Astrocyte (in vitro differentiated cells and primary cell): Measurements from ENCODE around the gene HAUS3. TPM values are rescaled to one million over a fixed set of nuclear protein-coding genes. Genes with fewer than 3 reads are reported as not detected.

Experiments
- DNase-seq: peaks from one replicate; pipeline ENCODE4 v3.0.0-alpha.2; 2010; ENCODE audit warnings: low read depth
- FAIRE-seq: peaks from 2 replicates; lab custom pipeline; 2011; peaks lifted over from hg19 to GRCh38; lab: Jason Lieb, UNC
- H2AFZ ChIP-seq: 2 replicates; pipeline ENCODE4 v1.6.0; 2012; ENCODE audit warnings: low read depth, low read length, inconsistent platforms
- H3K27ac ChIP-seq: 2 replicates; pipeline ENCODE4 v1.5.1; 2011; ENCODE audit warnings: low read depth, low read length, inconsistent platforms
- H3K27me3 ChIP-seq: 2 replicates; pipeline ENCODE4 v1.6.0; 2011; ENCODE audit warnings: low read length, inconsistent platforms; ENCODE audit not compliant: insufficient read depth
- H3K36me3 ChIP-seq: 2 replicates; pipeline ENCODE4 v1.5.1; 2011; ENCODE audit warnings: low read length, inconsistent platforms; ENCODE audit not compliant: insufficient read depth
- H3K4me1 ChIP-seq: 2 replicates; pipeline ENCODE4 v1.5.1; 2011; ENCODE audit warnings: low read length, inconsistent platforms; ENCODE audit not compliant: insufficient read depth
- H3K4me2 ChIP-seq: 2 replicates; pipeline ENCODE4 v1.6.0; 2012; ENCODE audit warnings: low read length, inconsistent platforms
- H3K4me3 ChIP-seq: 2 replicates; pipeline ENCODE4 v1.5.1; 2011; ENCODE audit warnings: low read depth, mild to moderate bottlenecking, low read length, inconsistent platforms; ENCODE audit not compliant: insufficient read depth
- H3K79me2 ChIP-seq: 2 replicates; pipeline ENCODE4 v1.6.0; 2012; ENCODE audit warnings: mild to moderate bottlenecking, low read length, inconsistent platforms; ENCODE audit not compliant: insufficient read depth
- H3K9ac ChIP-seq: 2 replicates; pipeline ENCODE4 v1.6.0; 2012; ENCODE audit warnings: mild to moderate bottlenecking, low read length, inconsistent platforms
- H3K9me3 ChIP-seq: 2 replicates; pipeline ENCODE4 v1.5.1; 2012; ENCODE audit warnings: low read depth, mild to moderate bottlenecking, low read length, inconsistent platforms; ENCODE audit not compliant: insufficient read depth
- H4K20me1 ChIP-seq: 2 replicates; pipeline ENCODE4 v1.6.0; 2012; ENCODE audit warnings: low read length, inconsistent platforms; ENCODE audit not compliant: insufficient read depth
- H3K27ac Mint-ChIP-seq: one replicate; pipeline ENCODE4 v1.8.0; 2021; ENCODE audit warnings: mild to moderate bottlenecking, mixed read lengths; ENCODE audit not compliant: unreplicated experiment
- H3K27me3 Mint-ChIP-seq: one replicate; pipeline ENCODE4 v1.8.0; 2021; ENCODE audit warnings: low read depth, mixed read lengths; ENCODE audit not compliant: unreplicated experiment
- H3K36me3 Mint-ChIP-seq: one replicate; pipeline ENCODE4 v1.8.0; 2021; ENCODE audit warnings: low read depth, mixed read lengths; ENCODE audit not compliant: unreplicated experiment
- H3K4me1 Mint-ChIP-seq: one replicate; pipeline ENCODE4 v1.8.0; 2021; ENCODE audit warnings: low read depth, mixed read lengths; ENCODE audit not compliant: unreplicated experiment
- H3K4me3 Mint-ChIP-seq: one replicate; pipeline ENCODE4 v1.8.0; 2021; ENCODE audit warnings: mild to moderate bottlenecking, moderate library complexity, mixed read lengths; ENCODE audit not compliant: unreplicated experiment
- H3K9me3 Mint-ChIP-seq: one replicate; pipeline ENCODE4 v1.8.0; 2021; ENCODE audit warnings: mild to moderate bottlenecking, mixed read lengths; ENCODE audit not compliant: unreplicated experiment
- EZH2 ChIP-seq: IDR thresholded peaks from 2 replicates; pipeline ENCODE4 v1.6.1; 2012; ENCODE audit warnings: mild to moderate bottlenecking, low read length, inconsistent platforms; ENCODE audit not compliant: insufficient read depth
- total RNA-seq: library from RNA; stranded (reverse); gene quantifications from 2 replicates; pipeline ENCODE4 v1.2.1, GENCODE V29; 2021
- TF ChIP-seq, protein P1 (sequence below): IDR thresholded peaks from 2 replicates; pipeline ENCODE4 v1.5.1; 2011; ENCODE audit warnings: low read depth, mild to moderate bottlenecking, inconsistent platforms, low read length, moderate library complexity; ENCODE audit not compliant: insufficient read depth

HAUS3 gene
- total RNA-seq, 1 donor from 2014 or later: 10.7 TPM

DNA sequence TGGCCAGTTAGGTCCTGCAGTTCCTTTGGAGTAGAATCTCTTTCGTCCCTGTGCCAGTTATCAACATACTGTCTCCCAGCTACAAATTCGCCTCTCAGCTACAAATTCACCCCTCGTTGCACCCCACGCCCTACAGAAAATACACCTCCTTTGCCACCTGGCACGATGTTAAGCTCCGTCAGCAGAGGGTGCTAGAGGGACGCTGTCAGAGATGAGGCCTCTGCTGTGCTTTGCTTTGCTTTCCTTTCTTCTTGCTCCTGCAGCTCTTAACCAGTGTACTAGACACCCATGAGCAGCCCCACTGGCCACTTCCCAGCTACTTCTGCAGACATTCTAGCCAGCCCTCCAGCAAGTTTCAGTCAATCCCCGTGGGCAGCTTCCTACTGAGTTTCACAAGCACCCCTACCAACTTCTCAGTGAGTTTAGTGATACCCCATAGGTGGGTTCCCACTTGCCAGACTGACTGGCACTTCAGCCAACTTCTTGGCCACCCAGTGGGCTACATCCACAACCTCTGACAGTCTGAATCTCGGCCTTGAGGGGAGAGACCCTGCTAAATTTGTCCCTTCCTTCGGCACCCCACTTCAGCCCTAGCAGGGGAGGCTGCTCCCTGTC is 21.8 kb downstream of the HAUS3 start:
- Histone ChIP-seq H3K4me3 (no peak overlapping the region), H3K9ac (no peak overlapping the region), H3K4me1 (peaks cover 4% of the 10 kb centered on the region), H2AFZ (no peak overlapping the region), H3K4me2 (no peak overlapping the region), H3K36me3 (peaks cover 2% of the 10 kb centered on the region), H3K79me2 (no peaks in the 10 kb centered on the region), H4K20me1 (peaks cover 25% of the 10 kb centered on the region), H3K9me3 (no peaks in the 10 kb centered on the region), H3K27ac (no peak overlapping the region), H3K27me3 (peaks cover 3% of the 10 kb centered on the region)
- DNase-seq (peak; percentile 33), FAIRE-seq (no peak)
- Mint-ChIP-seq H3K27ac (peak overlapping the region; percentile 9), H3K4me1 (peaks cover 12% of the 10 kb centered on the region), H3K4me3 (peak overlapping the region; percentile 3), H3K9me3 (no peaks in the 10 kb centered on the region), H3K36me3 (peaks cover 4% of the 10 kb centered on the region), H3K27me3 (peaks cover 17% of the 10 kb centered on the region)
- no peak for TF ChIP-seq EZH2
- TF ChIP-seq, protein P1, sequence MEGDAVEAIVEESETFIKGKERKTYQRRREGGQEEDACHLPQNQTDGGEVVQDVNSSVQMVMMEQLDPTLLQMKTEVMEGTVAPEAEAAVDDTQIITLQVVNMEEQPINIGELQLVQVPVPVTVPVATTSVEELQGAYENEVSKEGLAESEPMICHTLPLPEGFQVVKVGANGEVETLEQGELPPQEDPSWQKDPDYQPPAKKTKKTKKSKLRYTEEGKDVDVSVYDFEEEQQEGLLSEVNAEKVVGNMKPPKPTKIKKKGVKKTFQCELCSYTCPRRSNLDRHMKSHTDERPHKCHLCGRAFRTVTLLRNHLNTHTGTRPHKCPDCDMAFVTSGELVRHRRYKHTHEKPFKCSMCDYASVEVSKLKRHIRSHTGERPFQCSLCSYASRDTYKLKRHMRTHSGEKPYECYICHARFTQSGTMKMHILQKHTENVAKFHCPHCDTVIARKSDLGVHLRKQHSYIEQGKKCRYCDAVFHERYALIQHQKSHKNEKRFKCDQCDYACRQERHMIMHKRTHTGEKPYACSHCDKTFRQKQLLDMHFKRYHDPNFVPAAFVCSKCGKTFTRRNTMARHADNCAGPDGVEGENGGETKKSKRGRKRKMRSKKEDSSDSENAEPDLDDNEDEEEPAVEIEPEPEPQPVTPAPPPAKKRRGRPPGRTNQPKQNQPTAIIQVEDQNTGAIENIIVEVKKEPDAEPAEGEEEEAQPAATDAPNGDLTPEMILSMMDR: peak; percentile 92

DNA sequence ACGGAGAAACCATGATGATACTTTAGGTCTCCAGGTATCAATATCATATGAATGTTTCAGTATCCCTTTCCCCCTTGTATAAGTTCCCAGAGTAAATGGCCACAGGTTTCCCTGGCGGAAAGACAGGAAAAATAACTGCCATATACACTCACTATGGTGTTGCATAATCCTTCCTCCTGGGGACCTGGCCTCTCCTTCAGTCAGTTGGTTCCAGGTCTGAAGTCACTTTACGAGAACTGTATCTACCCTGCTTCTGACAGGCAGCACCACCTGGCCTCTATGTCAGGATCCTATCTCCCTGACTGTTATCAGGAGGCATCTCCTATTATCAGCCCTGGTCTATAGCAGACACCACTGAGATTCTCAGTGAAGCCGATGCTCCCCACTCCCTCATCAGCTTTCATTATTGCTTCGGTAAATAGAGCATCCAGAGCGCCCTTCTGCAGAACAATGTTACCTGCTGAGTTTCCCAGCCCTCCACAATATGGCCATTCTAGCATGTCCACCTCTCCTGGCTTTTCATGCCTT is 22.6 kb downstream of the HAUS3 start:
- no peaks in the 10 kb centered on the region for H3K79me2 ChIP-seq
- no peak overlapping the region for H3K27ac ChIP-seq
- Mint-ChIP-seq H3K36me3 (peaks cover 5% of the 10 kb centered on the region), H3K4me1 (peaks cover 12% of the 10 kb centered on the region), H3K4me3 (no peak overlapping the region), H3K27ac (no peak overlapping the region), H3K27me3 (peaks cover 21% of the 10 kb centered on the region), H3K9me3 (no peaks in the 10 kb centered on the region)
- H3K9me3 ChIP-seq: no peaks in the 10 kb centered on the region
- no peak for DNase-seq
- FAIRE-seq: no peak
- H3K27me3 ChIP-seq: peaks cover 5% of the 10 kb centered on the region
- TF ChIP-seq EZH2: no peak
- TF ChIP-seq, protein P1: no peak
- no peak overlapping the region for H3K4me2 ChIP-seq
- no peak overlapping the region for H3K4me3 ChIP-seq
- H4K20me1 ChIP-seq: peaks cover 25% of the 10 kb centered on the region
- no peak overlapping the region for H3K9ac ChIP-seq
- H3K36me3 ChIP-seq: peaks cover 2% of the 10 kb centered on the region
- H3K4me1 ChIP-seq: peaks cover 4% of the 10 kb centered on the region
- no peak overlapping the region for H2AFZ ChIP-seq

DNA sequence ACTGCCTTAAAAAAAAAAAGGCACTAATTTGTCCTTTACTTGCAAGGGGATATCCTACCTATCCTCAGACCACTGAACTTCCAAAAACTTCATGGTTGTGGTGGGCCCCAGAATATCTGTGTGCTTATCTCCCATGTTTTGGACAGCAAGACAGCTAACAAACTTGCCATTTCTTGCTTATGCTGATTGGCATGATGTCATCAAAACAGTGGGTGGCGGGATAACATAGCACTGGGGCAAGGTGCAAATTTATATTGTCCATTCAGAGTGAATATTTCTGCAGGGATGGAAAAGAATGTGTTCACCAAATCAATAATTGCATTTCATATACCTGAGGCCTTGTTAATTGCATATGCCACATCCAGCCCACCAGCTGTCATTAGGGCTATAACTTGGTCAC is 23.5 kb downstream of the HAUS3 start:
- Mint-ChIP-seq H3K4me3 (no peak overlapping the region), H3K27ac (no peak overlapping the region), H3K4me1 (peaks cover 12% of the 10 kb centered on the region), H3K36me3 (peaks cover 5% of the 10 kb centered on the region), H3K27me3 (peaks cover 21% of the 10 kb centered on the region), H3K9me3 (no peaks in the 10 kb centered on the region)
- H3K27me3 ChIP-seq: peaks cover 5% of the 10 kb centered on the region
- no peaks in the 10 kb centered on the region for H3K9me3 ChIP-seq
- no peak overlapping the region for H3K9ac ChIP-seq
- no peak overlapping the region for H3K27ac ChIP-seq
- no peak overlapping the region for H2AFZ ChIP-seq
- peaks cover under 1% of the 10 kb centered on the region for H3K36me3 ChIP-seq
- H3K4me1 ChIP-seq: peaks cover 4% of the 10 kb centered on the region
- H3K79me2 ChIP-seq: no peaks in the 10 kb centered on the region
- no peak overlapping the region for H3K4me2 ChIP-seq
- DNase-seq (no peak), FAIRE-seq (no peak)
- TF ChIP-seq, protein P1: no peak
- no peak for TF ChIP-seq EZH2
- H4K20me1 ChIP-seq: peaks cover 24% of the 10 kb centered on the region
- no peak overlapping the region for H3K4me3 ChIP-seq
